Measurements from ENCODE around the gene HSPA12B.

The HSPA12B gene

GRCh38 chr20:3727401-3728021 lies 5.0 kb upstream of the HSPA12B start:
- DNase-seq (ENCODE audit: low read depth), result no peak
- H3K4me3 ChIP-seq (ENCODE audit: low read depth, low read length), result no peak overlapping the region

- DNase-seq (ENCODE audit: low read depth), result no peak
- H3K4me3 ChIP-seq (ENCODE audit: low read depth, low read length), result no peak overlapping the region
Measured at GRCh38 chr20:3728354-3728753, 4.1 kb upstream of the HSPA12B start.

DNA sequence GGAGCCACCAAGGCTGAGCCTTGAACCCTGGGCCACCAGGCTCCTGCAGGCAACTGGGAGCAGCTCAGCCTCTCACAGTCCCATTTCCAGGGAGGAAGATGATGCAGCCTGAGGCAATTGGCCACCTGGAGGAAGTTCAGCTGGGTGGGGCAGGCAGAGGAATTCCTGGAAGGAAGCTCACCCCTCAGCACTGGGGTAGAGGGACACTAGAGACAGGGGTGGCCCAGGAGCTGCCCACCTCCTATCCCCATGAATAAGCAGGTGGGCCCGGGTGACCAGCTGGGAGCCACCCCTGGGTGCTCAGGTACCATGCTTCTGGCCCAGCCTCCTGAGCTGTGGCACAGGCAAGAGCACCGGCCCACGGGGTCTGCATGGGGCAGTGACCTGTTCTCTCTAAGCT lies 3.6 kb upstream of the HSPA12B start:
- H3K4me3 ChIP-seq (ENCODE audit: low read depth, low read length), result no peak overlapping the region
- no peak for DNase-seq (ENCODE audit: low read depth)

GRCh38 chr20:3729378-3729777 lies 3.1 kb upstream of the HSPA12B start:
- no peak for DNase-seq (ENCODE audit: low read depth)
- no peak overlapping the region for H3K4me3 ChIP-seq (ENCODE audit: low read depth, low read length)

DNA sequence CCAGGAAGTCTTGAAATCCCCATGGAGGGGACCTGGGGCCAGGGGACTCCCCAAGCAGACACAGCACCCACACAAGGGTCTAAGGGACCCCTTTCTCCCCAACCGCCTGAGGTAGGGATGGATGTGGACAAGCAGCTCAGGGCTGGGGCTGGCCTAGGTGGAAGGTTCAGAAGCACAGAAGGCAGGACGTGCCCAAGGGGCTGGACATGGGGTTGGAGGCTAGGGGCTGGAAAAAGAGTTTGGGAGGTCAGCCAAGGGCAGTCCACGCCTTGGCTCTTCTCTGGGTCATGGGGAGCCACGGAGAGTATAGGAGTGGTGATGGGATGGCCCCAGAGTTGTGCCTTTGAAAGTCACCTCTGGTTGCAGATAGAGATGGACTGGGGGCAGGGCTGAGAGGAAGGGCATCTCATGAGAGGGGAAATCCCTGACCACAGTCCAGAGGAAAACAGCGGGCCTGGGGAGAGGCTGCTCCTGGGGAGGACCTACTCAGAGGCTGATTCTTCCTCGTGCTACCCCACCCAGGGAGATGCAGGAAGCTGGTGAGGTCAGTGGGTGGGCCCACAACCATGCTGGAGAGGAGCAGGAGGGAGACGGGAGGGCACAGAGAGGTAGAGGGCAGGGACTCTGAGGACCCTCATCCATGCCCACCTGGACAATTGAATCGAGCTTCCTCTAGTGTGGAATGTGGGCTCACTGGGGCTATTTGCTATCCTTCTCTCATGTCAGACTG lies 2.5 kb upstream of the HSPA12B start:
- H3K4me3 ChIP-seq (ENCODE audit: low read depth, low read length), result no peak overlapping the region
- DNase-seq (ENCODE audit: low read depth), result no peak

GRCh38 chr20:3730803-3731672 lies 1.4 kb upstream of the HSPA12B start:
- no peak overlapping the region for H3K4me3 ChIP-seq (ENCODE audit: low read depth, low read length)
- no peak for DNase-seq (ENCODE audit: low read depth)

GRCh38 chr20:3731944-3732326 lies 550 bp upstream of the HSPA12B start:
- no peak for DNase-seq (ENCODE audit: low read depth)
- H3K4me3 ChIP-seq (ENCODE audit: low read depth, low read length), result no peak overlapping the region

DNA sequence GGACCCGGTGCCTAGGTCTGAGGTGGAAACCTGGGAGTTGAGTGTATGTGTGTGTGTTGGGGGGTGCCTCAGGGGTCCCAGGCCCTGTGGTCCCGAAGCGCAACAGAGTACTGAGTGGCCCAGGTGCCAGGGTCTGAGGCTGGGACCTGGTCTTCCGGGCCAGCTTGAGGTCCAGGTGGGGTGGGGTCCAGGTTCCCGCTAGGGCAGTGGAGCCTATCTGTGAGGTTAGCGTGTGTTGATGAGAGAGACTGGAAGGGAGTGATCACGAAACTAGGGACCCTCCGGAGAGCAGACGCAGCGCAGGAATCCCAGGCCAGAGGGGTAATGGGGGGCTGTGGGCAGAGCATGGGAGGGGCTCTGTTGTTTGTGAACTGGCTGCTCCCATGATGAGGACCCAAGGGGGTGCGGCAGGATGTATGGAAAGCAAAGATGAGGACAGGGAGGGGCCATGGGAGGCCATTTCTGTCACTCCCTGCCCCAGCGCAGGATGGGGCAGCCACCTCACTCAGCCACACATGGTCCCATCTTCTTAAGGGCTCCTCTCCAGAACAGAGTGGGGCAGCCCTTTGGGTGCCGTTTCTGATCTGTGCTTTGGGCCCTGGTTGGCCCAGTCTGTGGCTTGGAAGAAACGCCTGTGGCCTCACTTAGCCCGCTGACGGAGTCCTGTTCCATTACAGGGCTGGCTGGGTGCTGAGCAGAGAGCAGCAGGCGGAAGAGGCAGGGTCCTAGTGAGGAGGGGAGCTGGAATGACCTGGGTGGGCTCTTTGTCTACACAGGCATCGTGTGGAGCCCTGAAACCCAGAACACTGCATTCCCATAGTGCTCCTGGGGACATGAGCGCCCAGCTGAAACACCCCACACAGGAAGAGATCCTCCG lies 872 bp downstream of the HSPA12B start:
- H3K4me3 ChIP-seq (ENCODE audit: low read depth, low read length), result no peak overlapping the region

DNA sequence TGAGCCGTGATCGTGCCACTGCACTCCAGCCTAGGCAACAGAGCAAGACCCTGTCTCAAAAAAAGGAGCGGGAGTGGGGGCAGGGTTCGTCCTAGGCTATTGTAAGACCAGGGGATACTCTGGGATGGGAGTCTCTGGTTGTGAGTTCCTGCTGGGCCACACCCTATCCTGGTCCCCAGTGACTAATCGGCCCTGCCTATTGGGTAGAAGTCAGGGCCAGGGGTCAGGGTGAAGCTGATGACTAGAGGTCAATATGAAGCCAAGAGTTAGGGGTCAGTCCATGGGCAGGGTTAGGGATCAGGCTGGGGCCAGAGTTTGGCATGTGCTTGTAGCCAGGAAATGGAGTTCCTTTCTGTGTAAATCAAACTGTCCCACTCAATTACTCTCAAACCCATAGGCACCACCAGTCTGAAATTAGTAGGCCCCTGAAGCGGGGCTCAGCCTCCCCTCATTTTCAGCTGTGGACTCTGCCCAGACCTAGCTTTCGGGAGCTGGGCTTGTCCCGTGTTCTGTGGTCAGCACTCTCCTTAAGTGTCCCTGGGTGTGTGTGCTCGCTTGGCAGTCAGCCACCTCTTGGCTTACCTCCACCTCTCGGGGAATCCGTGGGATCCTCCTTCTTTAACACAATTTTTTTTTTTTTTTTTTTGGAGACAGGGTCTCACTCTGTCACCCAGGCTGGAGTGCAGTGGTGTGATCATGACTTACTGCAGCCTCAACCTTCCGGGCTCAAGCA lies 1.8 kb downstream of the HSPA12B start:
- DNase-seq (ENCODE audit: low read depth), result no peak
- H3K4me3 ChIP-seq (ENCODE audit: low read depth, low read length), result no peak overlapping the region

More for the DNA sequence above, 872 bp downstream of the HSPA12B start:
- no peak for DNase-seq (ENCODE audit: low read depth)

DNA sequence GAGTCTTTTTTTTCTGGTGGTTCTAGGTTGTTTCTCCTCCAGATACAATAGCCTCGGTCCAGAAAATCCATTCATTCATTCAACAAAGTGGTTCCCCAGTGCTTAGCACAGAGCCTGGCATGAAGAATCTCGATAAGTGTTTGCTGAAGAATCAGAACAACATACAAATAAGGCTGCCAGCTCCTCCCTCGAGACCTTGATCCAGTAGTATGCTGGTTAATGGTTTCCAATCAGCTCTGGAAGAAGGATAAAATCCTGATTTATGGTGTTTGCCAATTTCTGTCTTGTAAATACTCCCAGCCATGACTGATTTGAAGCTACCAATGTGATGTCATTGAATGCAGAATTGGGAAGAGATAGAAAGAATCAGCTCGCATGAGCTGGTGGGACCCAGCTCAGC lies 3.3 kb downstream of the HSPA12B start:
- no peak overlapping the region for H3K4me3 ChIP-seq (ENCODE audit: low read depth, low read length)
- no peak for DNase-seq (ENCODE audit: low read depth)

DNA sequence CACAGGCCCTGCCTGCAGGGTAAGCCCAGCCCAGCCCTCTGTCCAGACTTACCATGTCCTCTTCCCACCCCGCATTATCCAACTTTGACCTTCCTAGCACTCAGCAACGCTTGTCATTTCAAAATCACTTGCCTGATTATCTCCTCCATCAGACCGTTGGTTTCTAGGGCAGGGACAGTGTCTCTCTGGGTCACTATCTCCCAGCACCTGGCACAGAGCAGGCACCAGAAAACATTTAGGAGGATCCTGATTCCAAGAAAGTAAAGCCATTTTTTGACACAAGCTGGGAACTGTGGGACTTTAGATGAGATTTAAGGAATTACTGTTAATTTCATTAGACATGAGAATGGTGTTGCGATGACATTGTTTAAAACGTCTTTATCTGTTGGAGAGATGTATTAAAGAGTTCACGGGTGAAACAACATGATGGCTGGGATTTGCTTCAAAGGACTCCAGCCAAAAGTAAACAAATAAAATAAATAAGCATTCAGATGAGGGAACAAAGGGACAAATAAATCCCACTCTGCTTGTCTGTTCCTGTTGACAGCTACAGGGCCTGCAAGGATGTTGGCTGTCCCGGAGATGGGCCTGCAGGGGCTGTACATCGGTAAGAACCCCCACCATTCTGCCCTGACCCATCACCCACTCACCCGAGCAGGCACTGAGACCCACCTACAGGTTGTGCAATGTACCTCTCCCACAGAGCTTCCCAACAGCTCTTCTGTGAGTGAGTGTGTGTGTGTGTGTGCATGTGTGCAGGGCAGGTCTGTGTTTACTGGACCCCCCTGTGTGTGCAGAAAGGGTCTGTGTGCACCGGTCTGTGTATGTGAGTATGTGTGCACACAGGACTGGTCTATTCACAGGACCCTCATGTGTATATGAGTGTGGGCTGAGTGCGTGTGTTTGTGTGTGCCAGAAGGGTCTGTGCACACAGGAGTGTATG lies 5.9 kb downstream of the HSPA12B start:
- peak; percentile 4 for DNase-seq (ENCODE audit: low read depth)
- no peak overlapping the region for H3K4me3 ChIP-seq (ENCODE audit: low read depth, low read length)

DNA sequence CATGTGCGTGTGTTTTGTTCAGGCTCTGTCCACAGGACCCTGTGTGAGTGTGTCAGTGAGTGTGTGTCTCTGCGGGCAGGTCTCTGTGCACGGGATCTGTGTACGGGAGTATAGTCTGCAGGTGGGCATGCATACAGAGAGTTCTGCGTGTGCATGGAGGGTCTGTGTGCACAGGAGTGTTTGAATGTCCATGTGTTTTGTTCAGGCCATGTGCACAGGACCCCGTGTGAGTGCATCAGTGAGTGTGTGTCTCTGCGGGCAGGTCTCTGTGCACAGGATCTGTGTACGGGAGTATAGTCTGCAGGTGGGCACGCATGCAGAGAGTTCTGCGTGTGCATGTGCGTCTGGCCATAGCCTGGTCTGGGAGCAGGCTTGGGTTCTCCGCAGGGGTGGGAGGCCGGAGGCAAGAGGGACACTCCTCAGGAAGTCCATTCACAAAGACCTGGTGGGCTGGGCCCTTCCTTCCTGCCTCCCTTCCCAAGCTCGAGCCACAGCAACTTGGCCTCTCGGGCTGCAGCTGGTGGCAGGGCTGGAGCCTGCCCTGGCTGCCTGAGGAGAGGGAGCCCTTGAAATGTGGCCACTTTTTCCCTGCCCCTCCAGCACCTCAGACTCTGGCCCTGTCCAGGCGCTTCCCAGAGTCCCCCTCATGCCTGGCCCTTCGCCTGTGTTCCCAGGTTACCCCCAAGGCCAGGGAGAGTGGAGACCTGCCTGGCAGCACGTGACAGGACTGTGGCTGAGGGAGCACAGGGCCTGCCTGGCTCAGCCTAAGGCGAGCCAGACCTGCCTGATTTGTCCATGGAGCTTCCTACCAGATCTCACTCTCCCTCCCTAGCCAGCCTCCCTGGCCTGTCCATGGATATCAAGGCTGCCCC lies 6.8 kb downstream of the HSPA12B start:
- no peak overlapping the region for H3K4me3 ChIP-seq (ENCODE audit: low read depth, low read length)
- no peak for DNase-seq (ENCODE audit: low read depth)

GRCh38 chr20:3739926-3740451 lies 7.5 kb downstream of the HSPA12B start:
- no peak overlapping the region for H3K4me3 ChIP-seq (ENCODE audit: low read depth, low read length)
- no peak for DNase-seq (ENCODE audit: low read depth)

DNA sequence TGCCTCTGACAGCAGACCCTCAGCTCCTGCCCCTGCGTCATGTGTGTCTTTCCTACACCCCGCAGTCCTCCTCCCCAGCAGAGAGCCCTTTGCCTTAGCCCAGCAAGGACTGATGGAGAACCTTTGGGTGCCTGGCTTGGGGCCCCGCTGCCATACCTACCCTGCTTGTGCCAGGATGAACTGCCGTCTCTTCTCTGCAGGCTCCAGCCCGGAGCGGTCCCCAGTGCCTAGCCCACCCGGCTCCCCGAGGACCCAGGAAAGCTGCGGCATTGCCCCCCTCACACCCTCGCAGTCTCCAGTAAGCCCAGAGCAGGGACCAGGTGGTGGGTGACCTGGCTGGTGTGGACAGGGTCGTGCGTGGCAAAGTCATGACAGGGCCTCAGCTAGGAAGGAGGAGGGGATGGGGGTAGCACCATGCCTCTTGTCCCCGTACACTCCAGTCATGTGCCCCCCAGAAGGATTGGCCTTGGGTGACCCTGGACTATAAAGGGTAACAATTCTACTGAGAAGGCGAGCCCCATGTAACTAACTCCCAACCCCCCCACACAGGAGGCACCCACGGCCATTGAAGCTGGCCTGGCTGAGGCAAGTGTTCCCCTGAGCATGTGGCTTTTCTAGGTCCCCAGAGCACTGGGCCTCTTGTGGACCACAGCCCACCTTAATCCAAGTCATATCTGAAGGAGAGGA lies 8.3 kb downstream of the HSPA12B start:
- no peak for DNase-seq (ENCODE audit: low read depth)
- no peak overlapping the region for H3K4me3 ChIP-seq (ENCODE audit: low read depth, low read length)

DNA sequence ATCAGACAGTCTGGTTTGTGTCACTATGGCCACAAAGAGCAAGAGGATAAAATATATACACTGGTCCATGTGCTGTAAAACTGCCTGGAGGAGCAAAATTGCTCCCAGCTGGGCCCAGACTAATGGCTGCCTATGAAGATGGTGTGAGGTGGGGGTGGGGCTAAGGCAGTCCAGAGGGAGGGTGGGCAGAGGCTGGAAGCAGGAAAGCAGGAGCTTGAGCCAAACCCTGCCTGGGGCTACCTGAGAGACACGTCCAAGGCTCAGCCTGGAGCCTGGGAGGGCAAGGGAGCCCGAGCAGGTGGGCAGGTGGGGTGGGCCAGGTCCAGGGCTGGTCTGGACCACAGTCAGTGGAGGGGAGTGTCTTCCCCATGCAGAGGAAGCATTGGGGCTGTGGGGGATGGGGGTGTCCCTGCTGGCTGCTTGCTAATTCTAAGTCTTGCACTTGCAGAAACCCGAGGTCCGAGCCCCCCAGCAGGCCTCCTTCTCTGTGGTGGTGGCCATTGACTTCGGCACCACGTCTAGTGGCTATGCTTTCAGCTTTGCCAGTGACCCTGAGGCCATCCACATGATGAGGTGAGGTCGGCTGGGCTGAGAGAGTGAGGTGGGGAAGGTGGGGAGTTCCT lies 9.5 kb downstream of the HSPA12B start:
- no peak overlapping the region for H3K4me3 ChIP-seq (ENCODE audit: low read depth, low read length)
- DNase-seq (ENCODE audit: low read depth), result no peak

GRCh38 chr20:3743251-3743650 lies 10.8 kb downstream of the HSPA12B start:
- no peak for DNase-seq (ENCODE audit: low read depth)
- H3K4me3 ChIP-seq (ENCODE audit: low read depth, low read length), result no peak overlapping the region

All from skeletal muscle cell (primary cell).